Measurements from ENCODE around the gene TTLL11. TPM values are rescaled to one million over a fixed set of nuclear protein-coding genes. Genes with fewer than 3 reads are reported as not detected.

Gene TTLL11
- polyA plus RNA-seq, 2 donors, result 2.3 to 4.5 TPM

GRCh38 chr9:121809356-121810050 lies 283.6 kb downstream of the TTLL11 start:
- Histone ChIP-seq H3K27me3 (ENCODE audit: control insufficient read depth in 1 of 2, insufficient read depth in 2 of 2, low read length in 2 of 2) (no peaks in the 10 kb centered on the region), H3K9me3 (ENCODE audit: control insufficient read depth in 2 of 2, insufficient read depth in 1 of 2, low read depth in 1 of 2, low read length in 1 of 2) (no peaks in the 10 kb centered on the region), H3K27ac (ENCODE audit: low read depth in 2 of 2, low read length in 1 of 2) (no peak overlapping the region), H3K4me1 (ENCODE audit: control insufficient read depth in 2 of 2, insufficient read depth in 2 of 2, low read length in 1 of 2) (peaks cover 0 to 7% of the 10 kb centered on the region in 2 donors), H3K36me3 (ENCODE audit: control insufficient read depth in 2 of 2, insufficient read depth in 2 of 2, low read length in 1 of 2) (no peaks in the 10 kb centered on the region), H3K4me3 (ENCODE audit: low read depth in 1 of 2, low read length in 2 of 2) (no peak overlapping the region)
- WGBS, 2 donors, result 94 to 95% methylated on average over 15 of the region's 15 CpGs

- Histone ChIP-seq H3K4me1 (ENCODE audit: control insufficient read depth in 2 of 2, insufficient read depth in 2 of 2, low read length in 1 of 2) (peaks cover 0 to 7% of the 10 kb centered on the region in 2 donors), H3K27ac (ENCODE audit: low read depth in 2 of 2, low read length in 1 of 2) (no peak overlapping the region), H3K36me3 (ENCODE audit: control insufficient read depth in 2 of 2, insufficient read depth in 2 of 2, low read length in 1 of 2) (no peaks in the 10 kb centered on the region), H3K4me3 (ENCODE audit: low read depth in 1 of 2, low read length in 2 of 2) (no peak overlapping the region), H3K9me3 (ENCODE audit: control insufficient read depth in 2 of 2, insufficient read depth in 1 of 2, low read depth in 1 of 2, low read length in 1 of 2) (no peaks in the 10 kb centered on the region), H3K27me3 (ENCODE audit: control insufficient read depth in 1 of 2, insufficient read depth in 2 of 2, low read length in 2 of 2) (no peaks in the 10 kb centered on the region)
- 62 to 89% methylated on average over 4 of the region's 4 CpGs for WGBS, 2 donors
Measured at GRCh38 chr9:121808781-121809180, 284.3 kb downstream of the TTLL11 start.

- Histone ChIP-seq H3K9me3 (ENCODE audit: control insufficient read depth in 2 of 2, insufficient read depth in 1 of 2, low read depth in 1 of 2, low read length in 1 of 2) (no peaks in the 10 kb centered on the region), H3K27ac (ENCODE audit: low read depth in 2 of 2, low read length in 1 of 2) (no peak overlapping the region), H3K27me3 (ENCODE audit: control insufficient read depth in 1 of 2, insufficient read depth in 2 of 2, low read length in 2 of 2) (no peaks in the 10 kb centered on the region), H3K36me3 (ENCODE audit: control insufficient read depth in 2 of 2, insufficient read depth in 2 of 2, low read length in 1 of 2) (no peaks in the 10 kb centered on the region), H3K4me1 (ENCODE audit: control insufficient read depth in 2 of 2, insufficient read depth in 2 of 2, low read length in 1 of 2) (peaks cover 0 to 7% of the 10 kb centered on the region in 2 donors), H3K4me3 (ENCODE audit: low read depth in 1 of 2, low read length in 2 of 2) (no peak overlapping the region)
- 66 to 74% methylated on average over 16 of the region's 16 CpGs for WGBS, 2 donors
Measured at GRCh38 chr9:121807823-121808278, 285.3 kb downstream of the TTLL11 start.

GRCh38 chr9:121807069-121807822 lies 285.9 kb downstream of the TTLL11 start:
- Histone ChIP-seq H3K4me3 (ENCODE audit: low read depth in 1 of 2, low read length in 2 of 2) (no peak overlapping the region), H3K36me3 (ENCODE audit: control insufficient read depth in 2 of 2, insufficient read depth in 2 of 2, low read length in 1 of 2) (no peaks in the 10 kb centered on the region), H3K9me3 (ENCODE audit: control insufficient read depth in 2 of 2, insufficient read depth in 1 of 2, low read depth in 1 of 2, low read length in 1 of 2) (no peaks in the 10 kb centered on the region), H3K4me1 (ENCODE audit: control insufficient read depth in 2 of 2, insufficient read depth in 2 of 2, low read length in 1 of 2) (peaks cover 0 to 7% of the 10 kb centered on the region in 2 donors), H3K27me3 (ENCODE audit: control insufficient read depth in 1 of 2, insufficient read depth in 2 of 2, low read length in 2 of 2) (no peaks in the 10 kb centered on the region), H3K27ac (ENCODE audit: low read depth in 2 of 2, low read length in 1 of 2) (no peak overlapping the region)
- WGBS, 2 donors, result 41 to 62% methylated on average over 12 of the region's 12 CpGs

- Histone ChIP-seq H3K27me3 (ENCODE audit: control insufficient read depth in 1 of 2, insufficient read depth in 2 of 2, low read length in 2 of 2) (no peaks in the 10 kb centered on the region), H3K36me3 (ENCODE audit: control insufficient read depth in 2 of 2, insufficient read depth in 2 of 2, low read length in 1 of 2) (no peaks in the 10 kb centered on the region), H3K27ac (ENCODE audit: low read depth in 2 of 2, low read length in 1 of 2) (no peak overlapping the region), H3K4me1 (ENCODE audit: control insufficient read depth in 2 of 2, insufficient read depth in 2 of 2, low read length in 1 of 2) (peaks cover 0 to 7% of the 10 kb centered on the region in 2 donors), H3K9me3 (ENCODE audit: control insufficient read depth in 2 of 2, insufficient read depth in 1 of 2, low read depth in 1 of 2, low read length in 1 of 2) (no peaks in the 10 kb centered on the region), H3K4me3 (ENCODE audit: low read depth in 1 of 2, low read length in 2 of 2) (no peak overlapping the region)
- 86 to 94% methylated on average over 5 of the region's 5 CpGs for WGBS, 2 donors
Measured at GRCh38 chr9:121802753-121803152, 290.4 kb downstream of the TTLL11 start.

- WGBS, 2 donors, result 65 to 70% methylated on average over 3 of the region's 3 CpGs
- no peak overlapping the region for H3K27ac ChIP-seq (ENCODE audit: low read depth in 2 of 2, low read length in 1 of 2)
- H3K4me1 ChIP-seq (ENCODE audit: control insufficient read depth in 2 of 2, insufficient read depth in 2 of 2, low read length in 1 of 2), result no peaks in the 10 kb centered on the region
Measured at GRCh38 chr9:121801579-121801978, 291.5 kb downstream of the TTLL11 start.

GRCh38 chr9:121800376-121800775 lies 292.7 kb downstream of the TTLL11 start:
- H3K36me3 ChIP-seq (ENCODE audit: control insufficient read depth in 2 of 2, insufficient read depth in 2 of 2, low read length in 1 of 2), result no peaks in the 10 kb centered on the region
- no peaks in the 10 kb centered on the region for H3K27me3 ChIP-seq (ENCODE audit: control insufficient read depth in 1 of 2, insufficient read depth in 2 of 2, low read length in 2 of 2)
- H3K9me3 ChIP-seq (ENCODE audit: control insufficient read depth in 2 of 2, insufficient read depth in 1 of 2, low read depth in 1 of 2, low read length in 1 of 2), result no peaks in the 10 kb centered on the region
- WGBS, 2 donors, result 89 to 90% methylated on average over 10 of the region's 10 CpGs
- no peaks in the 10 kb centered on the region for H3K4me1 ChIP-seq (ENCODE audit: control insufficient read depth in 2 of 2, insufficient read depth in 2 of 2, low read length in 1 of 2)
- H3K4me3 ChIP-seq (ENCODE audit: low read depth in 1 of 2, low read length in 2 of 2), result no peak overlapping the region
- H3K27ac ChIP-seq (ENCODE audit: low read depth in 2 of 2, low read length in 1 of 2), result no peak overlapping the region

More at GRCh38 chr9:121801579-121801978, 291.5 kb downstream of the TTLL11 start:
- H3K36me3 ChIP-seq (ENCODE audit: control insufficient read depth in 2 of 2, insufficient read depth in 2 of 2, low read length in 1 of 2), result no peaks in the 10 kb centered on the region
- no peaks in the 10 kb centered on the region for H3K9me3 ChIP-seq (ENCODE audit: control insufficient read depth in 2 of 2, insufficient read depth in 1 of 2, low read depth in 1 of 2, low read length in 1 of 2)
- H3K4me3 ChIP-seq (ENCODE audit: low read depth in 1 of 2, low read length in 2 of 2), result no peak overlapping the region
- H3K27me3 ChIP-seq (ENCODE audit: control insufficient read depth in 1 of 2, insufficient read depth in 2 of 2, low read length in 2 of 2), result no peaks in the 10 kb centered on the region

- Histone ChIP-seq H3K36me3 (ENCODE audit: control insufficient read depth in 2 of 2, insufficient read depth in 2 of 2, low read length in 1 of 2) (no peaks in the 10 kb centered on the region), H3K4me1 (ENCODE audit: control insufficient read depth in 2 of 2, insufficient read depth in 2 of 2, low read length in 1 of 2) (no peaks in the 10 kb centered on the region), H3K9me3 (ENCODE audit: control insufficient read depth in 2 of 2, insufficient read depth in 1 of 2, low read depth in 1 of 2, low read length in 1 of 2) (no peaks in the 10 kb centered on the region), H3K27me3 (ENCODE audit: control insufficient read depth in 1 of 2, insufficient read depth in 2 of 2, low read length in 2 of 2) (no peaks in the 10 kb centered on the region), H3K4me3 (ENCODE audit: low read depth in 1 of 2, low read length in 2 of 2) (no peak overlapping the region), H3K27ac (ENCODE audit: low read depth in 2 of 2, low read length in 1 of 2) (no peak overlapping the region)
- 73 to 78% methylated on average over 5 of the region's 5 CpGs for WGBS, 2 donors
Measured at GRCh38 chr9:121798941-121799340, 294.2 kb downstream of the TTLL11 start.

GRCh38 chr9:121797081-121797480 lies 296.0 kb downstream of the TTLL11 start:
- no peaks in the 10 kb centered on the region for H3K36me3 ChIP-seq (ENCODE audit: control insufficient read depth in 2 of 2, insufficient read depth in 2 of 2, low read length in 1 of 2)
- H3K27me3 ChIP-seq (ENCODE audit: control insufficient read depth in 1 of 2, insufficient read depth in 2 of 2, low read length in 2 of 2), result no peaks in the 10 kb centered on the region
- no peak overlapping the region for H3K27ac ChIP-seq (ENCODE audit: low read depth in 2 of 2, low read length in 1 of 2)
- H3K4me1 ChIP-seq (ENCODE audit: control insufficient read depth in 2 of 2, insufficient read depth in 2 of 2, low read length in 1 of 2), result no peaks in the 10 kb centered on the region
- H3K4me3 ChIP-seq (ENCODE audit: low read depth in 1 of 2, low read length in 2 of 2), result no peak overlapping the region
- 73 to 85% methylated on average over 2 of the region's 2 CpGs for WGBS, 2 donors
- H3K9me3 ChIP-seq (ENCODE audit: control insufficient read depth in 2 of 2, insufficient read depth in 1 of 2, low read depth in 1 of 2, low read length in 1 of 2), result no peaks in the 10 kb centered on the region

All from esophagus (tissue), 2 donors.